Kidney epithelial cell (primary cell): ENCODE results near the gene ATP10B. TPM values are rescaled to one million over a fixed set of nuclear protein-coding genes. Genes with fewer than 3 reads are reported as not detected.

ENCODE experiments used
- DNase-seq: peaks from one replicate; pipeline ENCODE4 v3.0.0-alpha.2; 2010; ENCODE audit warnings: low read depth
- H3K27me3 ChIP-seq: 2 replicates; pipeline ENCODE4 v1.6.0; 2011; ENCODE audit warnings: low read length; ENCODE audit not compliant: control insufficient read depth, insufficient read depth
- H3K36me3 ChIP-seq: 2 replicates; pipeline ENCODE4 v1.5.1; 2011; ENCODE audit warnings: low read length; ENCODE audit not compliant: control insufficient read depth, insufficient read depth
- H3K4me3 ChIP-seq: 2 replicates; pipeline ENCODE4 v1.5.1; 2011; ENCODE audit warnings: low read depth, mild to moderate bottlenecking, control low read depth, low read length
- CTCF ChIP-seq: IDR thresholded peaks from 2 replicates; pipeline ENCODE4 v1.5.1; 2011; ENCODE audit warnings: mild to moderate bottlenecking, moderate library complexity, low read length, control low read depth, inconsistent platforms; ENCODE audit not compliant: insufficient read depth, poor library complexity, severe bottlenecking
- total RNA-seq: library from RNA; depleted of rRNA; stranded (reverse); fragments of >200 nt; gene quantifications from 2 replicates; pipeline ENCODE4 v1.2.3, GENCODE V29; 2015

Gene ATP10B
- total RNA-seq, 1 donor from 2014 or later: not detected

- Histone ChIP-seq H3K27me3 (no peaks in the 10 kb centered on the region), H3K4me3 (no peak overlapping the region), H3K36me3 (no peaks in the 10 kb centered on the region)
- no peak for DNase-seq
- no peak for TF ChIP-seq CTCF
Measured at GRCh38 chr5:160668356-160668755, 183.7 kb downstream of the ATP10B start.

DNA sequence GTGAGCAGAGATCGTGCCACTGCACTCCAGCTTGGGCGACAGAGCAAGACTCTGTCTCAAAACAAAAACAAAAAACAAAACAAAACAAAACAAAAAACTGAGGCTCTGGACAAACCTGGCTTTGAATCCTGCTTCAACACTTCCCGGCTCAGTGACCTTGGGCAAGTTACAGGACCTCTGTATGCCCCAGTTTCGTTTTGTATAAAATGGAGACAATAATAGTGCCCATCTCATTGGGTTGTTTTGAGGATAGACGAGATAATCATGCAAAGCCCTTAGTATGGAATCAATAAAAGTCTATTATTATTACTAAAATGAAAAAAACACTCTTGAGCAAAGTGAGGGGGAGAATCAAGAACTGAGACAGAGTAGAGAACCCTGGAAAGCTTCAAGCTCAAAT, 184.9 kb downstream of the ATP10B start:
- Histone ChIP-seq H3K4me3 (no peak overlapping the region), H3K36me3 (no peaks in the 10 kb centered on the region), H3K27me3 (no peaks in the 10 kb centered on the region)
- DNase-seq: no peak
- no peak for TF ChIP-seq CTCF

DNA sequence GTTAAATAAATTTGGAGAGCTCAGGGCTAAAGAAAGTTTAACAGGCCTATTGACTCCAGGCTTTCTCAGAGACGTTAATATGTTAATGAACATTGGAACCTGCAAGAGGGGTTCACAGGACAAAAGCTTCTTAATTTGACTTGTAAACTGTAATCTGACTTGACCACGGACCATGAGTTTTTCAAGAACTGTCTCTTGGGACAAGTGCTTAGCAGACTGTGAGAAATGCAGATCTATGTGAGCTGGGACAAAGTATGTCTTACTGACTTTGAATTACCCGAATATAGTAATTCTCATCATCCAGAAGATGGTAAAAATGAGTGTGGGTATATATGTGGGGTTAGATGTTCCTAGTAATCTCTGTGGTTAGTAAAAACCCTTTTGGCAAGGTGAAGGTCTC, 186.6 kb downstream of the ATP10B start:
- no peak for DNase-seq
- Histone ChIP-seq H3K4me3 (no peak overlapping the region), H3K27me3 (no peaks in the 10 kb centered on the region), H3K36me3 (no peaks in the 10 kb centered on the region)
- no peak for TF ChIP-seq CTCF

GRCh38 chr5:160660132-160660531, 191.9 kb downstream of the ATP10B start:
- no peaks in the 10 kb centered on the region for H3K36me3 ChIP-seq
- no peaks in the 10 kb centered on the region for H3K27me3 ChIP-seq
- DNase-seq: no peak
- H3K4me3 ChIP-seq: no peak overlapping the region
- no peak for TF ChIP-seq CTCF

GRCh38 chr5:160657622-160658458, 194.2 kb downstream of the ATP10B start:
- no peaks in the 10 kb centered on the region for H3K27me3 ChIP-seq
- DNase-seq: no peak
- H3K36me3 ChIP-seq: no peaks in the 10 kb centered on the region
- H3K4me3 ChIP-seq: no peak overlapping the region
- no peak for TF ChIP-seq CTCF

DNA sequence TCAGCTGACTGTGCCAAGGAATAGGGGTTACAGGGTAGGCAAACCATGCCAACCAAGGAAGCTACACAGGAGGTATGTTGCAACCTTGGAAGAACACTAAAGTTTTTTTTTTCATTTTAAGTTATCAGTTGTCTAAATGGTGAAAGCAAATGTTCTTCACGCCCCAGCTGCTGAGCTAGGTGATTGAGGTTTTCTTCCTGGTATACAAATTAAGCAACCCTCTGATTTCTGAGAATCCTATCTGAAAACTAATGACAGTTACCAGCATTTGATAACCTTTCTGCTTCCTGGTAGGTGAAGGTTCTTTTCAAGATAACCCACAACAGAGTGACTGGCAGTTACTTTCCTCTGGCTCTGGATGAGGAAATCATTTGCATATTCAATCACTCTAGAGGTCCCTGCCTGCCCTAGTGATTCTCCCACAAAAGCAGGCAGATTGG, 194.9 kb downstream of the ATP10B start:
- no peak for DNase-seq
- Histone ChIP-seq H3K4me3 (no peak overlapping the region), H3K27me3 (no peaks in the 10 kb centered on the region), H3K36me3 (no peaks in the 10 kb centered on the region)
- TF ChIP-seq CTCF: no peak
